Caki2 (cell line): ENCODE data around the gene EFCC1. TPM values are rescaled to one million over a fixed set of nuclear protein-coding genes. Genes with fewer than 3 reads are reported as not detected.
A peak's percentile ranks its signal among the peaks of the same experiment; 100 is the strongest.
"Not testable (repeated sequence)": the region's sequence is repeated elsewhere in the genome, so short reads cannot be mapped to it uniquely, and the experiment has no call there.

ENCODE experiments used
- DNase-seq: peaks from one replicate; pipeline ENCODE4 v3.0.0-alpha.2; 2015; ENCODE audit warnings: low read depth
- in situ Hi-C: cut with HindIII; loops from 2 replicates; pipeline ENCODE4 v1.10.0; 2016; ENCODE audit warnings: low sequenced_read_pairs, low pct_unique_long_range_greater_than_20kb, mixed read lengths
- total RNA-seq: library from RNA; depleted of rRNA; stranded (reverse); fragments of >200 nt; shearing (Covaris generic); gene quantifications from 2 replicates; pipeline ENCODE4 v1.2.3, GENCODE V29; 2014; ENCODE audit warnings: low replicate concordance

Gene EFCC1
- total RNA-seq, 1 experiment from 2014 or later: not detected

DNA sequence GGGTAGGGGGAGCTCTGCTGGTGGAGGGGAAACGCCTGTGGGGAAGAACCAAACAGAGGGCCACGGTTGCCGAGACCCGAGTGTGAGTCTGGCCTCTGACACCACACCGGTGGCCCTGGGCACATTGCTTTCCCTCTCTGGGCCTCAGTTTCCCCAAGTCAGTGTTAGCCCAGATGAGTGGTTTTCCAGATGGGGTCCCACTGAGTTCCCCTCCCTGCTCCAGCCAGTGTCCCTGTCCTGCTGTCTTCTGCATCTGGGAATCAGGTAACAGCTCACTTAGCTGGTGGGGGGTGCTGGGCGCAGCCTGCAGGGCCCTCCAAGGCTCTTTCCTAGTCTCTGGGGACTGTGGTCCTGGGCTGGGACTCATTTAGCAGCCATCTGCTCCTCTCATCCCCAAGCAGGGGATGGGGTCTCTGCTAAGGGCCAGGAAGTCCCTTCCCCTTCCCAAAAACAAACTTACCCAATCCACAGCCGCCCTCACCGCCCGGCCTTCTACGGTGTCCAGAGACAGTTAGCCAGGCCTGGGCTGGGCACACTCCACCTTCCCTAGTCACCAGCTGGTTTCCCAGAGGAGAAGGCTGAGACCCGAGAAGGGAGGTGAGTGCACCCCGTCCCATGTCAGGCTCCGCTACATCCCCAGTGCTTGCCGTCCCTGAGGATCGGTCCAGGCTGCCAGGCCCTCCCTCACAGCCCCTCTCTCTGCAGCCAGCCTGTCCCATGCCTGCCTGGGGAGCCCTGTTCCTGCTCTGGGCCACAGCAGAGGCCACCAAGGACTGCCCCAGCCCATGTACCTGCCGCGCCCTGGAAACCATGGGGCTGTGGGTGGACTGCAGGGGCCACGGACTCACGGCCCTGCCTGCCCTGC is 60.2 kb downstream of the EFCC1 start:
- DNase-seq: no peak
- in situ Hi-C loops: no loop called here

DNA sequence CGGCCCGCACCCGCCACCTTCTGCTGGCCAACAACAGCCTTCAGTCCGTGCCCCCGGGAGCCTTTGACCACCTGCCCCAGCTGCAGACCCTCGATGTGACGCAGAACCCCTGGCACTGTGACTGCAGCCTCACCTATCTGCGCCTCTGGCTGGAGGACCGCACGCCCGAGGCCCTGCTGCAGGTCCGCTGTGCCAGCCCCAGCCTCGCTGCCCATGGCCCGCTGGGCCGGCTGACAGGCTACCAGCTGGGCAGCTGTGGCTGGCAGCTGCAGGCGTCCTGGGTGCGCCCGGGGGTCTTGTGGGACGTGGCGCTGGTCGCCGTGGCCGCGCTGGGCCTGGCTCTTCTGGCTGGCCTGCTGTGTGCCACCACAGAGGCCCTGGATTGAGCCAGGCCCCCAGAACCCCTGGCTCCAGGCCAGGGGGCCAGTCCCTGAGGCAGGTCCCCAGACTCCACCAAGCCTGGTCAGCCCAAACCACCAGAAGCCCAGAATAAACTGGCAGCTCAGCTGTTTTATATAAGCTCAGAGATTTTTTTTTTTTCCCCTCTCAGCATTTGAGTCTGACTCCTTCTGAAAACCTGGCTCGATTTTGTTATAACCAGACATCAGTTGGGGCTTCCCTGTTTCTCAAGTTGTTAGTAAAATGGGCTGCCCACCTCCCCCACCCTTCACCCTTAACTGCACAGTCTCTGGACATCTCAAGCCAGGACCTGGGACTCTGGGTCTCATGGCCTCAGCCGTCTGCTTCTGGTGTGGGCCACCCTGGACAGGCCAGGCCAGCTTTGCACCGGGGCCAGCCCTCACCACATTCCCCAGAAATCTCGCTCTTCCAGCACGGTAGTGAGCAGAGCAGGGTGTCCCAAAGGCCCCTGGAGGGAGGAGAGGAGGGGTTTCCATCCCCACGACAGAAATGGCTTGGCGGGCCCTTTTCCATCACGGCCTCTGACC is 61.1 kb downstream of the EFCC1 start:
- no peak for DNase-seq
- in situ Hi-C loops: no loop called here

DNA sequence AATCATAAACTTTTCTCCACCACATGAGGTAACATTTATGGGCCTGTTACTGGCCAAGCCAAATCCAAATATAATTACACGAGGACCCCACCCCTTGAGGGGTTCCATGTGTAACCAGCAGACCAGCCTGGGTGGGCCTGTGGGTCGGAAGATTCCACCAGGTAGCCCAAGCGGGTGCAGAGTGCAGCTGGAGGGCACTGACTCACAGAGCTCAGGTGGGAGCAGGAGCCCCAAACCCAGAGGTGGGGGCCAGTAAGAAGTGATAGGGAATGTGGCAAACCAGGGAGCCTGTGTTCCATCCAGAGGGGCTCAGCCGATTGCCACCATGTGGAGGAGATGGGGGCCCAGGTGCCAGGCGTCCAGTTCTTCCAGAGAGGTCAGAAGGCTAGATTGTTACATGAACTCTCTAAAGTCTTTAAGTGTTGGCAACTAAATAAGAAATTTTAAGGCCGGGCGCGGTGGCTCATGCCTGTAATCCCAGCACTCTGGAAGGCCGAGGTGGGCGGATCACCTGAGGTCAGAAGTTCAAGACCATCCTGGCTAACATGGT is 62.1 kb downstream of the EFCC1 start:
- in situ Hi-C loops: no loop called here

DNA sequence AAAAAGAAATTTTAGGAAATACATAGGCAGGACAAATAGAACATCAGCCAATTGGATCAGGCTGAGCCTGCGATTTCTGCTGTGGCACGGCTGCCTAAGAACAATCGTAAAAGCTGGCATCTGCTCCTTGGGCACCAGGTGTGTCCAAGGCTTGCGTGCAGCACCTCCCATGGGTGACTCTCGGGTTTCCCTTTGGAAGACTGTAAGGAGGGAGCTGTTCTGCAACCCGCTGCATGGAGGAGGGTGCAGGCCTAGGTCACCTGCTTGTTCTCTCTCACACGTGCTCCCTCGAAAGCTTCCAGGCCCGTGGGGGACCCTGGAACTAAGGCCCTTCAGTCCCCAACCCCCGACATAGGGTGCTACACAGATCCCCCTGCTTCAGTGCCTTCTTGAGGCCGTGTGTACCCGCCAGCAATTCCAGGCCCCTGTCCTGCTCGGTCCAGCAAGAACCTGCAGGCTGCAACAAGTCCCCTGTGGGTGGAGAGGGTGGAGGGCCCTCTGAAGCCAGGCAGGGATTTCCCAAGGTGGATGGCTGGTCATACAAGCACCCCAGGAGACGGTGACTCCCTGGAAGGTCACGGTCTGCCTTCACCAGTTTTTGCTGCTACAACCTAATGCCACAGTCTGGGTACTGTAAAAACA is 62.9 kb downstream of the EFCC1 start:
- in situ Hi-C loops: no loop called here
- no peak for DNase-seq

More for the DNA sequence above, 62.1 kb downstream of the EFCC1 start:
- DNase-seq: no peak

DNA sequence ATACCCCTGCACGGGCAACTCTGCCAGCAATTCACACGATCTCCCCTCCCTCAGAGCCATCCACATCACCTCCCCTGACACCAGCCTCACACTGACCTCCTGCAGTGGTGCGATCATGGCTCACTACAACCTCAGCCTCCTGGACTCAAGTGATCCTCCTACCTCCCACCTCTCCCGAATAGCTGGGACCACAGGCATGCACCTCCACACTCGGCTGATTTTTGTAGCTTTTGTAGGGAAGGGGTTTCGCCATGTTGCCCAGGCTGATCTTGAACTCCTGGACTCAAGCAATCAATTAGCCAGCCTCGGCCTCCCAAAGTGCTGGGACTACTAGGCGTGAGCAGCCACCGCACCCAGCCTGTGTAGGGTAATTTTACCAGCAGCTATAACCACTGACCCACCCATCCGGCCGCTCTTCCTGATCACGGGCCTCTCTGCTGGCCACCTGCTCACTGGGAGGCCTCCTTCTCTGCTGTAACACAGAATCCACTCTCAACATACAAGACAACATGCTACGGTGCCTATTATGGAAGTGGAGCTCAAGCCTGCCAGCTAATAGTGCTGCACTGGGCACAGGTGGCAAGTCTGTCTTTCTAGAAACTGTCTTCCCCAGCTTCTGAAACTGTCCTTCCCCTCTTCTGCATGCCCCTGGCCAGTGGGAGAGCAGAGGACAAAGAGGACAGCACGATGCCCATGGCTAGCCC is 64.1 kb downstream of the EFCC1 start:
- no peak for DNase-seq
- in situ Hi-C loops: no loop called here

DNA sequence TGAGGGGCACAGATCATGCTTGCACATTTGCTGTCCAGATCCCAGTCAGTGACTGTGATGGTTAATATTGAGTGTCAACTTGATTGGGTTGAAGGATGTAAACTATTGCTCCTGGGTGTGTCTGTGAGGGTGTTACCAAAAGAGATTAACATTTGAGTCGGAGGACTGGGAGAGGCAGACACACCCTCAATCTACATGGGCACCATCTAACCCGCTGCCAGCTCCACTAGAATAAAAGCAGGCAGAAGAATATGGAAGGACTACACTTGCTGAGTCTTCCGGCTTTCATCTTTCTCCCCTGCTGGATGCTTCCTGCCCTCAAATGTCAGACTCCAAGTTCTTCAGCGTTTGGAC is 64.6 kb downstream of the EFCC1 start:
- no peak for DNase-seq
- in situ Hi-C loops: no loop called here

DNA sequence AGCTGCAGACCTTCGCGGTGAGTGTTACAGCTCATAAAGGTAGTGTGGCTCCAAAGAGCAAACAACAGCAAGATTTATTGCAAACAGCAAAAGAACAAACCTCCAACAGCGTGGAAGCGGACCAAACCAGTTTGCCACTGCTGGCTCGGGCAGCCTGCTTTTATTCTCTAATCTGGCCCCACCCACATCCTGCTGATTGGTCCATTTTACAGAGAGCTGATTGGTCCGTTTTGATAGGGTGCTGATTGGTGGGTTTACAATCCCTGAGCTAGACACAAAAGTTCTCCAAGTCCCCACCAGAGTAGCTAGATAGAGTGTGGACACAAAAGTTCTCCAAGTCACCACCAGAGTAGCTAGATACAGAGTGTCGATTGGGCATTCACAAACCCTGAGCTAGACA is 66.6 kb downstream of the EFCC1 start:
- DNase-seq, in situ Hi-C loops: not testable (repeated sequence)

DNA sequence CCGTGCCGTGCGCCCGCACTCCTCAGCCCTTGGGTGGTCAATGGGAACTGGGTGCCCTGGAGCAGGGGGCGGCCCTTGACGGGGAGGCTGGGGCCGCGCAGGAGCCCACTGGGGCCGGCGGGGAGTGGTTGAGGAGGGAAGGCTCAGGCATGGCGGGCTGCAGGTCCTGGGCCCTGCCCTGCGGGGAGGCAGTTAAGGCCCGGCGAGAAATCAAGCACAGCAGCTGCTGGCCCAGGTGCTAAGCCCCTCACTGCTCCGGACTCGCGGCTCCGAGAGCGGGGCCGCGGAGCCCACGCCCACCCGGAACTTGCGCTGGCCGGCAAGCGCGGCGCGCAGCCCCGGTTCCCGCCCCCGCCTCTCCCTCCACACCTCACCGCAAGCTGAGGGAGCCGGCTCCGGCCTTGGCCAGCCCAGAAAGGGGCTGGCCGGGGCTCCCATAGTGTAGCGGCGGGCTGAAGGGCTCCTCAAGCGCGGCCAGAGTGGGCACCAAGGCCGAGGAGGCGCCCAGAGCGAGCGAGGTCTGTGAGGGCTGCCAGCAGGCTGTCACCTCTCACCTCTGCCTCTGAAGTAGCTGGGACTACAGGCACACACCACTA is 67.3 kb downstream of the EFCC1 start:
- in situ Hi-C loops: no loop called here
- no peak for DNase-seq

DNA sequence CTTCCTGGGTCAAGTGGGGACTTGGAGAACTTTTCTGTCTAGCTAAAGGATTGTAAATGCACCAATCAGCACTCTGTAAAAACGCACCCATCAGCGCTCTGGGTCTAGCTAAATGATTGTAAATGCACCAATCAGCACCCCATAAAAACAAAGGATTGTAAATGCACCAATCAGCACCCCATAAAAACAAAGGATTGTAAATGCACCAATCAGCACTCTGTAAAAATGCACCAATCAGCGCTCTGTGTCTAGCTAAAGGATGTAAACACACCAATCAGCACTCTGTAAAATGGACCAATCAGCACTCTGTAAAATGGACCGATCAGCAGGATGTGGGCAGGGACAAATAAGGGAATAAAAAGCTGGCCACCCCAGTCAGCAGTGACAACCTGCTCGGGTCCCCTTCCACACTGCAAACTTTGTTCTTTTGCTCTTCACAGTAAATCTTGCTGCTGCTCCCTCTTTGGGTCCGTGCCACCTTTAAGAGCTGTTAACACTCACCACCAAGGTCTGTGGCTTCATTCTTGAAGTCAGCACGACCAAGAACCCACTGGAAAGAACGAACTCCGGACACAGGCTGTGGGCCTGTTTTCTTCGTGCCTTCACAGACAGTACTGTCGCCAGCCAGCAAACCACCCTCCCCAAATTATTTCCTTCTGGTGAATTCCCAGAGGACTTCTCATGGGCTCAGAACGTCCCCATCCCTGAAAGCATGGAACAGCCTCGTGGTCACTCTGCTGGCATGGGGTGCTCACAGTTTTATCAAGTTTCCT is 68.4 kb downstream of the EFCC1 start:
- DNase-seq, in situ Hi-C loops: not testable (repeated sequence)

DNA sequence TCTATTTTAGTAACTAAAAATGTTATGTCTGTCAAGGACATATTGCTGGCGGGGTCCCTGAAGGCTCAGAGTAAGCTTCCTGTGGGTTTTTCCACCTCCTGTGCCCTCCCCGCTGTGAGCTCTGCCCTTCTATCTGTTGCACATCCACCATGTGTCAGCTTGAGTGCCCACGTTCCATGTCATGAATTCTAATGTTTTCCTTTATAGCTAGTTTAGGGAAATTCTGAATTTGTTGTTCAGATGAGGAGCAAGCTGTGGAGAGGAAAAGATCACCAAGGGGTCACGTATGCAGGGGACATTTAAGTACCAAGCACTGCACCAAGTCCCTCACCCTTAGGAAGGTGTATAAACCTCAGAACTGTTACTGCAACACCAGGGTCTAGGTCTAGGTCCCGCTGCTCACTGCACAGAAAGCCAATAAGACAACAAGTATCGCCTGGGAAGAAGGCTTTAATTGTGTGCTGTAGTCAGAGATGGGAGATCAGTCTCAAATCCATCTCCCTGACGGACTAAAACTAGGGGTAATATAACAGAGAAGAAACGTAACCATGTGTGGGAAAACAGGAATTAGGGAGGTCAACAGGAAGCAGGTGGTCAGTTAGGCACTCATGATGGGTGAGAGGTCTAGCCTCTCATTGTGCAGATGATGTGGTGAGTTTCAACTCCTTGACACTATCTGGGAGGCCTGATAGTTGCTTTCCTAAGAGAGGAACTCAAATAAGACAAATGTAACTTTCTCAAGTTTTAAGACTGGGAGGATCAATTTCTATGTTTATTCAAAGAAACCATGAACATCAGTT is 69.2 kb downstream of the EFCC1 start:
- in situ Hi-C loops: no loop called here
- no peak for DNase-seq

DNA sequence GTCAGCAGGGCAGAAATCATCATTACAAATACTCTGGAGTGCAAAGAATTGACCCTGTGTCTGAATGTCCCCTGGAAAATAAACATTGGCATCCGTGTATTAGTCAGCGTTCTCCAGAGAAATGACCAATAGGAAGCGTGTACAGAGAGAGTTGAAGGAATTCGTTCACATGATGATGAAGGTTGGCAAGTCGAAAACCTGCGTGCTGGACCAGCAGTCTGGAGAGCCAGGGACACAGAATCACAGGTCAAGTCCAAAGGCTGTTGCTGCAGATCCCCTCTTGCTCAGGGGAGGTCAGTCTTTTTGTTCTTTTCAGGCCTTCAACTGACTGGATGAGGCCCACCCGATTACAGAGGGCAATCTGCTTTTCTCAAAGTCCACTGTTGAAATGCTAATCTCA is 76.1 kb downstream of the EFCC1 start:
- DNase-seq: peak; percentile 42
- in situ Hi-C loops: no loop called here

DNA sequence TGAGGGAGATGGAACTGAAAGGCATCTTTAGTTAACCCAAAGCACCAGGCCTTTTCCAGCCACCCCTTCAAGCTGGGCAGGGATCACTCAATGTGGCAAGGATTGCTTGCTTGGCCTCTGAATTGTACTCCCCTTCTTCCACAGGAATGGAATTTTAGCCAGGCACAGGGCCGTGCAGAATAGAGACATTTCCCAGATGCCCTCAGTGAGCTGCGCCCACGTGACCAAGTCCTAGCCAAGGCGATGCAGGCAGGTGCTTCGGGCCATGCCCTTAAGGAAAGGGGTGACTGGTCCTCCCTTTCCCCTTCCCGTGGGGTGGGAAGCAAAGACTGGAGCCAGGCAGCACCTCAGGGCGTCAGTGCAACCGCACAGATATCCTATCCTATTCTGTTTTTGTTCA is 77.4 kb downstream of the EFCC1 start:
- no peak for DNase-seq
- in situ Hi-C loops: no loop called here

DNA sequence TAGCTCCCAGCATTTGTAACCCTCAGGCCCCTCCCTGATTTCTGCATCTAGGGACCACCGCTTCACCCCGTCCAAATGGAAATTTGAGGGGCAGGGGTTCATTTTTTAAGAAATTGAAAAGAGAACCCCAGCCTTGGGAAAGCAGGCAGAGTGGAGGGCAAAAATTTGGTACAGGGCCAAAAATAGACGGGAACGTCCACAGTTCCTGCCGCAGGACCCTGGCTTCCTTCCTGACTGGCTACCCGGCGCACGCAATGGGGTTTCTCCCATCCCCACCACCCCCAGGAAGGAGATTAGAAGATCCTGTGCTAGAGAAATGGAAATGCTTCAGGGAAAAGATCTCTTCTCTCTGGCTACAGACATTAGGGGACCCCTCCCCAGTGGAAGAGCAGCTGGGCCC is 80.4 kb downstream of the EFCC1 start:
- no peak for DNase-seq
- in situ Hi-C loops: no loop called here

DNA sequence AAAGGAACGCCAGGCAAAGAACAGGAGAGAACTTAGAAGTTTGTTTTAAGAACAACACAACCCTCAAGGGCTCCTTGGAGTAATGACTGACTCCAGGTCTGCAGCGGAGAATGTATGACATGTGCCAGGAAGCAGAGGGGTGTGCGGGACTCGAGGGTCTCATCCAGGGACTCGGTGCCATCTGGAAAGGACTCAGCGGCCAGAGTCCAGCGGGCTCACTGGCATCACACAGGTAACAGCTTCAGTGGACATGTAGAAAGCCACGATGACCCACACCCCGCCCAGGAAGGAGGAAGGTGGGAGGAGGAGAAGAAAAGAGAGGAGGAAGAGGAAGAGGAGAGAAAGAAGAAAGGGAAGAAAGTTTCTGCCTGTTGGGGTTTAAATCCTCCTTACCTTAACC is 80.9 kb downstream of the EFCC1 start:
- in situ Hi-C loops: no loop called here
- DNase-seq: no peak

DNA sequence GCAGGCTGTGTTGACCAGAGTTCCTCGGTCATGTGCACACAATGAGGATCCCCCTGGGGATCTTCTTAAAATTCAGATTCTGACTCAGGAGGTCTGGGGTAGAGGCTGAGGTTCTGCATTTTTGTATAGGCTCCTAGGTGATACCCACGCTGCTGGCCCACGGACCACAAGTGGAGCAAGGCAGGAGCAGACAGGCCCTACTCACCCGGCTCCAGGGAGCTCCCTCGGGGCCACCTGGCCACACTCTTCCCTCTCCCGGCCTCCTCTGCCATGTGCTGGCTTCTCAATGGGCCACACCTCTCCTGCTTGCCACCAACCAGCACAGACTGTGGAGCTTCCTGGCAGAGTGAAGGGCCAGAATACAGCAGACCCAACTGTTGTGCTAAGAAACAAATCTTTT is 83.4 kb downstream of the EFCC1 start:
- no peak for DNase-seq
- in situ Hi-C loops: no loop called here

DNA sequence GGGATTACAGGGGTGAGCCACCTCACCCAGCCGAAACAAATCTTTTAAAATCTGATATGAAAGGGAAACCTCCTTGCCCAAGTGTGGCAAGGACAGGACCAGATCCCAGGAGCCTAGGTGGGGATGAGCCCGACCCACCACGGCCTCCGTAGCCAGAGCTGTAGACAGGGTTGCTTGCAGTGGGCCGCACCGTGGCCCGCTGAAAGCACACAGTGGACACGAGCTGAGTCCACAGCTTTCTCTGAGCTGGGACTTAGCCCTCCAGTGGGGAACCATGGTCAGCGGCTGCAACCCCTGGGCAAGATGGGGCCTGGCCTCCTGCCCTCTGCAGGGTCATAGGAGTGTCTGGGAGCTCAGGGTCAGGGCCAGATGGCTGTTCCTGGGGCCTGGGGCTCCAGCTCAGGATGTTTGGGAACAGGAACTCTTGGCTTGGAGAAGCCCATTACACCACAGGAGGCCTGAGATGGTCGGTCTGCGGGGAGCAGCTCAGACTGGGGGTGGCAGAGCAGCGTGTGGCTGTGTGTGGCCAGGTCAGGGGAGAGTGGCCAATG is 84.1 kb downstream of the EFCC1 start:
- no peak for DNase-seq
- in situ Hi-C loops: no loop called here
